HG03064 (cell line): ENCODE data around the gene AOX1.
"Not testable (repeated sequence)": the region's sequence is repeated elsewhere in the genome, so short reads cannot be mapped to it uniquely, and the experiment has no call there.

Experiments used
- ATAC-seq: cut with Tn5 transposase; IDR thresholded peaks from one replicate; pipeline ENCODE4 v1.9.1; 2021; ENCODE audit warnings: low read depth; ENCODE audit not compliant: unreplicated experiment

AOX1 gene

DNA sequence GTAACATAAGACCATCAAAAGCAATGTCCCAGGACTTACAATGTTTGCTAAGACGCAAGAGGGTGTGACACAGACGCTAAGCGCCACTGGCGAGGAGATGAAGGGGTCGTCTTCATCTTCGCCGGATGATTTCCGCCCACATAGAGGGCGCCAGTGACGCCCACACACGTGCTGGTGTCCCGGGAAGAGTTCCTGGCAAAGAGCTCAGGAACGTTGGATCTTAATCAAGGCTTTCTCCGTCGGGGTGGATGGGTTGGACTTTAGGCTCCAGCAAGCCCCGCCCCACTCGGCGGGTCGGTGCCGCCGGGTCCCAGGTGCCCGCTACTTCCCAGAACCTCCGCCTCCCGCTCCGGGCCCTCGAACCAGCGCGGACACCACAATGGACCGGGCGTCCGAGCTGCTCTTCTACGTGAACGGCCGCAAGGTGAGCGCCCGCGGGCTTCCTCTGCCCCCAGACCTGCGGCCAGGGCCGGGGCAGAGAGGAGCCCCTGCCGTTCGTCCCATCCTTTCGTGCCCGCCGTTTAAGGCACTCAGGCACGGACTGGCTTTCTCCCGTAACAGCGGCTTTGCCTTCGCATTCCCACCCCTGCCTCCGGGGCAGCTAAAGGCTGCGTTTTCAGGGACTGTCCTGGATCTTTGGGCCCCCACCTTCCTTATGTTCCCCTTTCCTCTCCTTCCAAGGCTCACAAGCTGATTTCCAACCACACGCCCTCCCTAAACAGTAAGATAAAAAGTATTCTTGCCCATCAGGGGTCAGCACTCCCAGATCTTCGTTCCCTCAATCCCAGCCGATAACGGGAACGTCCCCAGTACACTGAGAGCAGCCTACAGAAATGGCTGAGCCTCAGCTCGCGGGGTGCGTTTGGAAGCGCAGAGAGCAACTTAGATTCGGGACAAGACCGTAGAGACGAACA is at the start of gene AOX1:
TSS of gene AOX1 (plus strand) at position 285 of the 914 bp plus-strand sequence. CDS start at position 380, 95 bp downstream.
- ATAC-seq = no peak

DNA sequence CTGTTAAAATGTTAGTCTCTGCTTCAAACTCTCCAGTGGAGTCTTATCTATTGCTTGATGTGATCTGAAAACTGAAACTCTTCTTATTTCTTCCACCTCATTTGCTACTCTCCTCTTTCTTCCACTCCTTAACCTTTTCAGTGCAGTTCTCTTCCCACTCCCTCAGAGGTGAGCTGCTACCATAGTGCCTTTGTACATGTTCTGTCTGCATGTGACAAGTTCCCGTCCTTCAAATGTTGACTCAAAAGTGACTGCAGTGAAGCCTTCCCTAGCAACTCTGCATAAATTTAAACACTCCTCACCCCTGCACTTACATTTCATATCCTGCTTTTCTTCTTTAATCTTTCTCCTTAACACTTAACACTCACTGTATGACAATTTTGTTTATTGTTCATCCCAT is 47.7 kb upstream of the AOX1 start:
- ATAC-seq = no peak

DNA sequence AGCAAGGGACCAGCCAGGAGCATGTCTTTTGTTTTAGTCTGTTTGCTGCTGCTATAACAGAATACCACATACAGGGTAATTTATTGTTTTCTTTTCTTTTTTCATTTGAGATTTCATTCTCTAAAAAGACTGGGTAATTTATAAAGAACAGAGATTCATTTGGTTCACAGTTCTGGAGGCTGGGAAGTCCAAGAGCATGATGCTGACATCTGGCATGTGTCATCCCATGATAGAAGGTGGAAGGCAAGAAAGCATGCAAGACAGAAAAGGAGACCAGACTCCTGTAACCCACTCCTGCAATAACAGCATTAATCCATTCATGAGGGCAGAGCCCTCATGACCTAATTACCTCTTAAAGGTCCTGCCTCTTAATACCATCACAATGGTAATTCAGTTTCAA is 45.0 kb upstream of the AOX1 start:
- no peak for ATAC-seq

- not testable (repeated sequence) for ATAC-seq
Observed at GRCh38 chr2:200566596-200566995, 19.2 kb upstream of the AOX1 start.

DNA sequence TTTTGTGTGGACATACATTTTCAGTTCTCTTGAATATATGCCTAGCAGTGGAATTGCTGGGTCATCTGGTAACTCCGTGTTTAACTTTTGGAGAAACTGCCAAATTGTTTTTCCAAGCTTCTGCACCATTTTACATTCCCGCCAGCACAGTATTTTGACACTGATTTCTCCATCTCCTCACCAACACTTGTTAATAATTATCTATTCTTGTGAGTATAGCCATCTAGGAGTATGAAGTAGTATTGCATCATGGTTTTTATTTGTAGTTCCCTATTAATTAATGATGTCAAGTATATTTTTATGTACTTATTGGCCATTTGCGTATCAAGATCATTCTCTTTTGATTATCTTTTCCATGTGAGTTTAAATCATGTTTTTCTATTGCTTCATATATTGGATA is 17.9 kb upstream of the AOX1 start:
- no peak for ATAC-seq

DNA sequence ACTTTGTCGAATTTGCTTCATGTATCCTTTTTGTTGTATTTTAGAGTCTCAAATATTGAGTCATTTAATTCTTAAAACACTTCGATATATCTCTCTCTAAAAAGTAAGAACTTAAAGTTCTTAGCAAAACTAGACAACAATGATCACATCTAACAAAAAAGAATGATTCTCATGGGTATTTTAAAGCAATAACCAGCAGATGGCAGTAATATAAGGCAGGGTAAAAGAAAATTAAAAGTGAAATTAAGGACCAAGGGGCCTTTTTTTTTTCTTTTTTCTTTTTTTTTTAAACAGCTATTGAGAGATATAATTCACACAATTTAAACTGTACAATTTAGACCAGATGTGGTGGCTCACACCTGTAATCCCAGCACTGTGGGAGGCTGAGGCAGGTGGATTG is 9.9 kb upstream of the AOX1 start:
- ATAC-seq = no peak

DNA sequence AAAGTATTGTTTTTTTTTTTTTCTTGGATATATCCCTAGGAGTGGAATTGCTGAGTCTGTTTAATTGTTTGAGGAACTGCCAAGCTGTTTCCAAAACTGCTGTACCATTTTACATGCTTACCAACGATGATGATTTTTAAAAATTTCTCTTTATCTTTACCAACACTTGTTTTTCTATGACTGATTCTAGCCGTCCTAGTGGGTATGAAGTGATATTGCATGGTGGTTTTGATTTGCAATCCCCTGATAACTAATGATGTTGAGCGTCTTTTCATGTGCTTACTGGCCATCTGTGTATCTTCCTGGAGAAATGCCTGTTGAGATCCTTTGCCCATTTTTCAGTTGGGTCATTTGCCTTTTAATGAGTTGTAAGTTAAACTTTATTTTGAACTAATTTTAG is 8.8 kb upstream of the AOX1 start:
- ATAC-seq = no peak

GRCh38 chr2:200578778-200579177 is 7.0 kb upstream of the AOX1 start:
- no peak for ATAC-seq

DNA sequence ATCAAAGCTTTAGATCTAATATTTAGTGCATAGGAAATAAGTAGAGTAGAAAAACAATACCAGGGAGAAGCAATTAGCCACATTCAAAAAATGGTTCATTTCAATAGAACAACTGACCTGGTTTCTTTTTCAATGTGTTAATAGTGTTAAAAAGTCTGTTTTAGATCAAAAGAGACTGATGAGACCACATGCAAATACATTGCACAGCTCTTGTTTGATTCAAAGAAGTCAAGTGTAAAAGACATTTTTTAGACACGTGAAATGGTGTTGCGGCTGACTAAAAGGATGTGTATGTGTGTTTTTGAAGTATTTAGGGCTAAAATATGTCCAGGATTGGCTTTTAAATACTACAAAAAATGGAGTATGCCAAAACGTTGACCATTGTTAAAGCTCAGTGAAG is 1.2 kb upstream of the AOX1 start:
- no peak for ATAC-seq

GRCh38 chr2:200585340-200585729 is 479 bp upstream of the AOX1 start:
- no peak for ATAC-seq

DNA sequence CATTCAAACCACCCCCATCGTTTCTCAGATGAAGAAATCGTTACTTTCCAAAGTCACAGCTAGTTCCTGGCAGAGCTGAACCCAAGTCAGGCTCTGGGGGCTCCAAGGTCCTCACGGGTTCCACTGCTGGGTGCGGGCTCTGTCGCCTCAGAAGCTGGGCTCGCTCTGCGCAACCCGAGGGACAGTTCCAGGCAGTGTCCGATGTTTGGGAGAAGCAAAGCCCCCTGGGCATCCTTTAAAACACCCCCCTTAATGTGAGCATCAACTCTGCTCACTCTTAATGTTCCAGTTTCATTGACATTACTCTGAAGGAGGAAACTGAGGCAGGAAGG is 796 bp downstream of the AOX1 start:
- ATAC-seq = no peak

DNA sequence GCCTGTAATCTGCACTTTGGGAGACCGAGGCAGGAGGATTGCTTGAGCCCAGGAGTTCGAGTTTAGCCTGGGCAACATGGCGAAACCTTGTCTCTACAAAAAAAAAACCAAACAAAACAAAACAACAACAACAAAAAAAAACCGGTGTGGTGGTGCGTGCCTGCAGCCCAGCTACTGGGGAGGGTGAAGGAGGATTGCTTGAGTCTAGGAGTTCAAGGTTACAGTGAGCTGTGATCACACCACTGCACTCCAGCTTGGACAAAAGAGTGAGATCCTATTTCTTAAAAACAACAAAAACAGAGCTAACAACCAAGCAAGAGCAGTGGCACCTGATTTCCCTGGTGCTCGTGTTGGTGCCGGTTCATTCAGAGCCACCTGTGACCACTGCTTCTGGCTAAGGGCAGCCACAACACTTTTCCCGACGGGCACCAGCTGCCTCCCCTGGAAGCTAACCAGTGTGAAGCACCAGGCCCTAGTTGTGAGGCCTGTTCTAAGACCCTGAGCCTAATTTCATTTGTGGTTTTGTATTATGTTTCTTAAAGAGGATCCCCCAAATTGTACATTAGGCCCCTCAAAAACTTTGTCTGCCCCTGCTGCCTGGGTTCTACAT is 1.3 kb downstream of the AOX1 start:
- ATAC-seq = no peak

- no peak for ATAC-seq
Observed at GRCh38 chr2:200588076-200588678, 2.4 kb downstream of the AOX1 start.

DNA sequence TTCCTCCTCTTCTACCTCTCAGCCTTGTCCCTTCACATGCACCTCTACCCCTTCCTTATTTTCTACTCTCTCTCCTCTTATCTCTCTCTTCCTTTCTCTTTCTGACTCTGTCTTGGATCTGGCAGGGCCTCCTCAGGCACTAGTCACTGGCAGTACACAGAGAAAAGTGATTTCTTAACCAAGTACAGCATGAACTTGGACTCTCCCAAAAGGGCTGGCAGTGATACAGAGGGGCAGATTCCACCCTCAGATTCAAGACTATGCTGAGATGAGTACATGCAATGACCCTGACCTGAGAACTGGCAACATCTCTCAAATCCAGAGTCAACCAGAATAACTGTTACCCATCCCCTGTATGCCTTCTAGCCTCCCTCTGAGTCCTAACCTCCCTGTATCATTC is 4.3 kb downstream of the AOX1 start:
- no peak for ATAC-seq

GRCh38 chr2:200591308-200591707 is 5.5 kb downstream of the AOX1 start:
- ATAC-seq = no peak

GRCh38 chr2:200592406-200593075 is 6.7 kb downstream of the AOX1 start:
- no peak for ATAC-seq

DNA sequence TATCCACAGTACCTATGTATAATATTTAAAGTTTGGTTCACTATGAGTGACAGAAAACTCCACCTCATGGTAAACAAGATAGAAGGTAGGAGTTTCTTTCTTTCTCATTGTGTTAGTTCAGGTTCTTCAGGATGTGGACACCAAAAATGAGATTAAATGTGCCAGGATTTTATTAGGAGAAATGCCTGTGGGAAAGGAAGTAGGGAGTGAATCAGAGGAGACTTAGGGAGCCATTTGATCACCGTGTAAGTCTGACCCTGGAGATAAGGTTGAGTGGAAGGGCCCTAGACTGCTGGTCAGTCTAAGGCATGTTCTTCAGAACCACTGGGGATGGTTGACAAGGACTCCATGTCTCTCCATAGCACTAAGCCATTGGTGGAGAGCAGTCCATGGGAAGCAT is 8.1 kb downstream of the AOX1 start:
- no peak for ATAC-seq

GRCh38 chr2:200595913-200596312 is 10.1 kb downstream of the AOX1 start:
- ATAC-seq = no peak

- no peak for ATAC-seq
Observed at GRCh38 chr2:200596774-200597570, 11.2 kb downstream of the AOX1 start.

- no peak for ATAC-seq
Observed at GRCh38 chr2:200599206-200599605, 13.4 kb downstream of the AOX1 start.
